HepG2 (cell line): ENCODE data around the gene CDH23.

Experiments used
- GABPA ChIP-seq, 2 experiments: IDR thresholded peaks; 2 replicates each; pipeline ENCODE4 v1.6.1; 2011 to 2016; ENCODE audit warnings: low read depth in 2 of 2, low read length in 1 of 2, missing biosample characterization in 1 of 2, missing genetic modification characterization in 1 of 2
- ZFP36 ChIP-seq: fragments of 150-350 bp; IDR thresholded peaks from 2 replicates; pipeline ENCODE4 v1.6.1; 2018; ENCODE audit warnings: borderline replicate concordance, low read length, low read depth; ENCODE audit not compliant: partially characterized antibody
- ZNF12 ChIP-seq: sonication (generic); formaldehyde crosslinking; IDR thresholded peaks from 2 replicates; pipeline ENCODE4 v1.5.0; 2020; ENCODE audit warnings: missing genetic modification reagents
- TF ChIP-seq, protein P1 (sequence below): sonication (generic); formaldehyde crosslinking; IDR thresholded peaks from 2 replicates; pipeline ENCODE4 v1.8.0; 2022; ENCODE audit warnings: mild to moderate bottlenecking, missing genetic modification reagents, moderate library complexity
- TF ChIP-seq, protein P2 (sequence below): IDR thresholded peaks from 2 replicates; pipeline ENCODE4 v1.6.1; 2016
- TF ChIP-seq, protein P3 (sequence below): fragments of 450-650 bp; IDR thresholded peaks from 2 replicates; pipeline ENCODE4 v1.6.1; 2016
- TF ChIP-seq, protein P4 (sequence below): sonication (generic); formaldehyde crosslinking; IDR thresholded peaks from 2 replicates; pipeline ENCODE4 v1.5.0; 2020; ENCODE audit warnings: mild to moderate bottlenecking, missing genetic modification reagents, moderate library complexity

DNA sequence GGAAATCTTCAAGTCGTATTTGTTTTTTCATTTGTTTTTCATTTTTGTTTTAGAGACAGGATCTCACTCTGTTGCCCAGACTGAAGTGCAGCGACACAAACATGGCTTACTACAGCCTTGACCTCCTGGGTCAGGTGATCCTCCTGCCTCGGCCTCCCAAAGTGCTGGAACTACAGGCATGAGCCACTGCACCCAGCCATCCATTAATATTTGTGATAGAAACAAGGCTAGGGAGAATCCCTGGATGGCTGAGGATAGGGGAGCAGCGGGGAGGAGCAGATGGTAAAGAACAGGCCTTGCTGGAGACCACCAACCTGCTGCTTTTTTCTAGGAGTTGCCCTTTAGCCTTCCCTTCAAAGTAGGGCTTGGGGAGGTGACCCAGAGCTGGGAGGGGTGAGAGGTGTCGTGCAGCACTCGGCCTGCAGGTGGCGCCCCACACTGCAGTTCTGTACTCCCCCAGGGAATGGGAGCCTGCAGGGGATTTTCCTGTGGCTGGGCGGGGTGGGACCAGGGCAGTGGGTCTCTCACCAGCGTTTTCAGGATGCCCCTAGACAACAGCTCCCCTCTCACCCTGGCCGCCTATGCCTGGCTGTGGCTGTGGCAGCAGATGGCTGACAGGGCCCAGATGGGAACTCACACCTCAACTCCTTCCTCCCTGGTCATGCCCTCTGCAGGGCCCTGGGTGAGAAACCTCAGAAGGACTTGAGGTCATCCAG, 12.6 kb upstream of the CDH23 start:
- TF ChIP-seq GABPA (IDR thresholded peaks at IDR 0.05; ENCODE audit: low read depth, low read length) (no peak), GABPA (CRISPR knock-in tag; IDR thresholded peaks at IDR 0.05; ENCODE audit: low read depth) (no peak), ZNF12 (CRISPR knock-in tag) (no peak), ZFP36 (no peak)
- TF ChIP-seq, protein P1, sequence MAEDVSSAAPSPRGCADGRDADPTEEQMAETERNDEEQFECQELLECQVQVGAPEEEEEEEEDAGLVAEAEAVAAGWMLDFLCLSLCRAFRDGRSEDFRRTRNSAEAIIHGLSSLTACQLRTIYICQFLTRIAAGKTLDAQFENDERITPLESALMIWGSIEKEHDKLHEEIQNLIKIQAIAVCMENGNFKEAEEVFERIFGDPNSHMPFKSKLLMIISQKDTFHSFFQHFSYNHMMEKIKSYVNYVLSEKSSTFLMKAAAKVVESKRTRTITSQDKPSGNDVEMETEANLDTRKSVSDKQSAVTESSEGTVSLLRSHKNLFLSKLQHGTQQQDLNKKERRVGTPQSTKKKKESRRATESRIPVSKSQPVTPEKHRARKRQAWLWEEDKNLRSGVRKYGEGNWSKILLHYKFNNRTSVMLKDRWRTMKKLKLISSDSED: no peak
- TF ChIP-seq, protein P2, sequence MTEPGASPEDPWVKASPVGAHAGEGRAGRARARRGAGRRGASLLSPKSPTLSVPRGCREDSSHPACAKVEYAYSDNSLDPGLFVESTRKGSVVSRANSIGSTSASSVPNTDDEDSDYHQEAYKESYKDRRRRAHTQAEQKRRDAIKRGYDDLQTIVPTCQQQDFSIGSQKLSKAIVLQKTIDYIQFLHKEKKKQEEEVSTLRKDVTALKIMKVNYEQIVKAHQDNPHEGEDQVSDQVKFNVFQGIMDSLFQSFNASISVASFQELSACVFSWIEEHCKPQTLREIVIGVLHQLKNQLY (CRISPR knock-in tag): no peak
- TF ChIP-seq, protein P3, sequence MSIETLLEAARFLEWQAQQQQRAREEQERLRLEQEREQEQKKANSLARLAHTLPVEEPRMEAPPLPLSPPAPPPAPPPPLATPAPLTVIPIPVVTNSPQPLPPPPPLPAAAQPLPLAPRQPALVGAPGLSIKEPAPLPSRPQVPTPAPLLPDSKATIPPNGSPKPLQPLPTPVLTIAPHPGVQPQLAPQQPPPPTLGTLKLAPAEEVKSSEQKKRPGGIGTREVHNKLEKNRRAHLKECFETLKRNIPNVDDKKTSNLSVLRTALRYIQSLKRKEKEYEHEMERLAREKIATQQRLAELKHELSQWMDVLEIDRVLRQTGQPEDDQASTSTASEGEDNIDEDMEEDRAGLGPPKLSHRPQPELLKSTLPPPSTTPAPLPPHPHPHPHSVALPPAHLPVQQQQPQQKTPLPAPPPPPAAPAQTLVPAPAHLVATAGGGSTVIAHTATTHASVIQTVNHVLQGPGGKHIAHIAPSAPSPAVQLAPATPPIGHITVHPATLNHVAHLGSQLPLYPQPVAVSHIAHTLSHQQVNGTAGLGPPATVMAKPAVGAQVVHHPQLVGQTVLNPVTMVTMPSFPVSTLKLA: no peak
- TF ChIP-seq, protein P4, sequence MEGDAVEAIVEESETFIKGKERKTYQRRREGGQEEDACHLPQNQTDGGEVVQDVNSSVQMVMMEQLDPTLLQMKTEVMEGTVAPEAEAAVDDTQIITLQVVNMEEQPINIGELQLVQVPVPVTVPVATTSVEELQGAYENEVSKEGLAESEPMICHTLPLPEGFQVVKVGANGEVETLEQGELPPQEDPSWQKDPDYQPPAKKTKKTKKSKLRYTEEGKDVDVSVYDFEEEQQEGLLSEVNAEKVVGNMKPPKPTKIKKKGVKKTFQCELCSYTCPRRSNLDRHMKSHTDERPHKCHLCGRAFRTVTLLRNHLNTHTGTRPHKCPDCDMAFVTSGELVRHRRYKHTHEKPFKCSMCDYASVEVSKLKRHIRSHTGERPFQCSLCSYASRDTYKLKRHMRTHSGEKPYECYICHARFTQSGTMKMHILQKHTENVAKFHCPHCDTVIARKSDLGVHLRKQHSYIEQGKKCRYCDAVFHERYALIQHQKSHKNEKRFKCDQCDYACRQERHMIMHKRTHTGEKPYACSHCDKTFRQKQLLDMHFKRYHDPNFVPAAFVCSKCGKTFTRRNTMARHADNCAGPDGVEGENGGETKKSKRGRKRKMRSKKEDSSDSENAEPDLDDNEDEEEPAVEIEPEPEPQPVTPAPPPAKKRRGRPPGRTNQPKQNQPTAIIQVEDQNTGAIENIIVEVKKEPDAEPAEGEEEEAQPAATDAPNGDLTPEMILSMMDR (CRISPR knock-in tag): peak; percentile 91
